ENCODE data around the gene JADE1.
A peak's percentile ranks its signal among the peaks of the same experiment; 100 is the strongest.

The JADE1 gene

GRCh38 chr4:128812442-128813235 is 3.1 kb downstream of the JADE1 start:
- no peak for TF ChIP-seq JUND (IDR thresholded peaks at IDR 0.05; ENCODE audit: low read depth)
- in situ Hi-C loops (cut with HindIII; ENCODE audit: low pct_unique_long_range_greater_than_20kb, low sequenced_read_pairs), result no loop called here
- peak; percentile 7 to 54 for DNase-seq (ENCODE audit: low read depth in 1 of 2, low spot score in 1 of 2)

DNA sequence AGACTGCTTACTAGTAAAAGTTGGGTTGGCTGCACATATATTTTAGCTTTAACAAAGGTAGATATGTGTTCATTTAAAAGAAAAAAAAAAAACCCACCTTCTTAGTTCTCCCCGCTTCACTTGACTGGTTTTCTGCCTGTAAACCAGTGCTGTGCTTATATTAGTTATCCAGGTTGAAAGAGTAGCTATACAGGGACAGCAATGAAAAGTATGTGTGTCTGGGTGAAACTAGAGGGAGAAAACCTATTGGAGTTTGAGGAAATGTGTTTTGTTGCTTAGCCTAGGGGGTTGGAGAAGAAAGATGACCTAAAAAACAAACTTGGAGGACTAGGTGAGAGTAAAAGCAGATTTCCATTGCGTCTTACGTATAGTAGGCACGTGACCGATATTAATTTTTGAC is 4.5 kb downstream of the JADE1 start:
- in situ Hi-C loops (cut with HindIII; ENCODE audit: low pct_unique_long_range_greater_than_20kb, low sequenced_read_pairs), result no loop called here
- TF ChIP-seq JUND (IDR thresholded peaks at IDR 0.05; ENCODE audit: low read depth), result no peak
- no peak for DNase-seq (ENCODE audit: low read depth in 1 of 2, low spot score in 1 of 2)

DNA sequence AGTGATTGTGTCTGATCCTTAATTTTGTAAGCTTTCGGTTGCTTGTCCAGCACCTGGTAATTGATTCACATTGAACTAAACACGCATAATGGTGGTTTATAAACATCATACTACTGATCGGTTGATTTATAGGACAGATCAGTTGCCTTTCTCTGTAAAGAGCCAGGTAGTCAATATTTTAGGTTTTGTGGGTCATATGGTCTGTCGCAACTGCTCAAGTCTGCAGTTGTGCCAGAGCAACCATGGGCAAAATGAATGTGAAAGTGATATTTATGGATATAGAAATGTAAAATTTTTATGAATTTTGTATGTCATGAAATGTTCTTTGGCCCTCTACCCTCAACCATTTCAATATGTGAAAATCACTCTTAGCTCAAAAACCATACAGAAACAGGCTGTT is 8.9 kb downstream of the JADE1 start:
- DNase-seq (ENCODE audit: low read depth in 1 of 2, low spot score in 1 of 2), result no peak
- in situ Hi-C loops (cut with HindIII; ENCODE audit: low pct_unique_long_range_greater_than_20kb, low sequenced_read_pairs), result no loop called here
- no peak for TF ChIP-seq JUND (IDR thresholded peaks at IDR 0.05; ENCODE audit: low read depth)

DNA sequence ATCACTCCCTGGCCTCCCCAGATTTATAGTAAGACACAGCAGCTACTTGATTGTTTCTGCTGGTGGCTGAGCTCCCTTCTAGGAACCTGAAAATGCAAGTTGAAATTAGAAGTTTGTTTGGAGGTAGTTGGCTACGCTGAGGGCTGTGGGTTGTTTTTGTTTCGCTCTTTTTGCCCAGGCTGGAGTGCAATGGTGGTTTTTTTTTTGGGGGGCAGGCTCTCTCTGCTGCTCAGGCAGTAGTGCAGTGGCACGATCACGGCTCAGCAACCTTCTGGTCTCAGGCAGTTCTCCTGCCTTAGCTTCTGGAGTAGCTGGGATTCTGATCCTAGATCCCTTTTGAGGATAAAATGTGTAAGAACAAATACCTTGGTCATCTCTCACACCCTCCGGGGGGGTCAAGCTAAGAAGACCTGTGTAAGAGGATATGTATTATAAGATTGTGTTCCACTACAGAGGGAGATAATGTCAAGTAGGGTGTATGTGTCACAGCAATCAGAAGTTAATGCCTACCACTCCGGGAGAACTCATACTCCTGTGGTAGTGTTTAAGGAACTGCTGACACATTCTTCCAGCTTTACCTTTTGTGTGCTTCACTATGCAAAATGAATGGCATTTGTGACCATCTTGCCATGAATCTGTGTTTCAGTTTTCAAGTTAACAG is 9.7 kb downstream of the JADE1 start:
- no peak for DNase-seq (ENCODE audit: low read depth in 1 of 2, low spot score in 1 of 2)
- TF ChIP-seq JUND (IDR thresholded peaks at IDR 0.05; ENCODE audit: low read depth), result no peak
- in situ Hi-C loops (cut with HindIII; ENCODE audit: low pct_unique_long_range_greater_than_20kb, low sequenced_read_pairs), result no loop called here

GRCh38 chr4:128820671-128821070 is 11.2 kb downstream of the JADE1 start:
- DNase-seq (ENCODE audit: low read depth in 1 of 2, low spot score in 1 of 2), result no peak
- in situ Hi-C loops (cut with HindIII; ENCODE audit: low pct_unique_long_range_greater_than_20kb, low sequenced_read_pairs), result no loop called here
- TF ChIP-seq JUND (IDR thresholded peaks at IDR 0.05; ENCODE audit: low read depth), result no peak

DNA sequence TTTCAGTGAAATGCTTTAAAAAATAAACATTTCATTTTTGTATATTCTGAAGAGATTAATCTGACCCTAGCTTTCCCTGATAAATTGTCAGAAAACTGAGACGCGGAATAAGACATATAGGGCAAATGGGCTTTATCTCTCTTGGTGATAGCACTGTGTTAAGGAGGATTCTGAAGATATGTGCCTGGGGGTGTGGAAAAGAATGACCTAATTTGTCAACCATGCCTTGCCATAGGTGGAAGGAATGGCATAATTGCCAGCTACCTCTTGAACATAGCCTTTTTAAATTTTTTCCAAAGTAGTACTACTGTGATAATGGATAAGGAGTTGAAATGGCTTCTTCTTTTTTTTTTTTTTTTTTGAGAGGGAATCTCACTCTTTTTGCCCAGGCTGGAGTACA is 11.7 kb downstream of the JADE1 start:
- no peak for TF ChIP-seq JUND (IDR thresholded peaks at IDR 0.05; ENCODE audit: low read depth)
- no peak for DNase-seq (ENCODE audit: low read depth in 1 of 2, low spot score in 1 of 2)
- in situ Hi-C loops (cut with HindIII; ENCODE audit: low pct_unique_long_range_greater_than_20kb, low sequenced_read_pairs), result no loop called here

DNA sequence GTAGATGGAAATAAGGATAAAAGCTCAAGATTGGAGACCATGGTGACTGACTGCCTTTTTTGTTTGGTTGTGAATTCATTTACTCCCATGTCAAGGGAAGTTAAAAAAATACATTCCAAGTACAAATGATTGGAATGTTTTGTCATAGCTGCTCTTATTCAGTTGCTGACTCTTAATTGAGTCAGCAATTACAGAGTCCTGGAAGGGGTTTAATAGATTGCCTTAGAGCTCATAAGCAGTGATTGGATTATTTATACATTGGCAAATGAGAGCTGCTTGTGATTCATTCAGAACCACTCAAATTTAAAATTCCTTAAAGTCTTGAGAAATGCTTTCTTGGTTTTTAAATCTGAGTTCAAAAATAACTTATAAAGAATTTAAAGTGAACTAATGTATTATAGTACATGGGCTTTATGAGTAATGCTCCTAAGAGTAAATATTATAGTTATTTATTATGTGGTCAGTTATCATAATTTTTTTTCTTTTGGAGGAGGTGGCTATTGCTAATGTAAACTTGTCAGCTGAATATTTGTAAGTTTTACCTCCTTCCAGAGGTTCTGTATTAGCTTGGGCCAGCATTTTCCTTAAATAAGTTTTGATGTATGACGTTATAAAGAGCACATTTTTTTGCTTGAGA is 13.6 kb downstream of the JADE1 start:
- no peak for TF ChIP-seq JUND (IDR thresholded peaks at IDR 0.05; ENCODE audit: low read depth)
- DNase-seq (ENCODE audit: low read depth in 1 of 2, low spot score in 1 of 2), result no peak
- in situ Hi-C loops (cut with HindIII; ENCODE audit: low pct_unique_long_range_greater_than_20kb, low sequenced_read_pairs), result no loop called here

GRCh38 chr4:128825226-128825625 is 15.7 kb downstream of the JADE1 start:
- TF ChIP-seq JUND (IDR thresholded peaks at IDR 0.05; ENCODE audit: low read depth), result no peak
- no peak for DNase-seq (ENCODE audit: low read depth in 1 of 2, low spot score in 1 of 2)
- in situ Hi-C loops (cut with HindIII; ENCODE audit: low pct_unique_long_range_greater_than_20kb, low sequenced_read_pairs), result no loop called here

DNA sequence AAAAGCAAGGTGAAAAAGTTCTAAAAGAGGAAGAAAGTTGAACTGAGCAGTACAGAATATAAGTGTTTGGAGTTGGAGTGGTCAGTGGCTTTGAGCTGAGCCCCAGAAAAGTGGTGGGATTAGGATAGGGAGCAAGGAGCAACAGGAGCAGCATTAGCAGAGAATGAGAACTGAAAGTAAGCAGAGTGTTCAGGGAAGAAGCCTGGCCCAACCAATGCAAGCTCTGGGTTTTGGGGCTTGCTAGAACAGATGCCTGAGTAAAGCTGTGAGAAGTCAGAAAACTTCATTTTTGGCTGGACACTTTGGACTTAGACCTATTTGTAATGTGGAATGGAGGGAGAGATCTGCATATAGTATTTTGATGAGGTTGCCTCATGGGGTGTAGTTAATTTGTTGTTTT is 17.8 kb downstream of the JADE1 start:
- no peak for TF ChIP-seq JUND (IDR thresholded peaks at IDR 0.05; ENCODE audit: low read depth)
- DNase-seq (ENCODE audit: low read depth in 1 of 2, low spot score in 1 of 2), result no peak
- in situ Hi-C loops (cut with HindIII; ENCODE audit: low pct_unique_long_range_greater_than_20kb, low sequenced_read_pairs), result no loop called here

DNA sequence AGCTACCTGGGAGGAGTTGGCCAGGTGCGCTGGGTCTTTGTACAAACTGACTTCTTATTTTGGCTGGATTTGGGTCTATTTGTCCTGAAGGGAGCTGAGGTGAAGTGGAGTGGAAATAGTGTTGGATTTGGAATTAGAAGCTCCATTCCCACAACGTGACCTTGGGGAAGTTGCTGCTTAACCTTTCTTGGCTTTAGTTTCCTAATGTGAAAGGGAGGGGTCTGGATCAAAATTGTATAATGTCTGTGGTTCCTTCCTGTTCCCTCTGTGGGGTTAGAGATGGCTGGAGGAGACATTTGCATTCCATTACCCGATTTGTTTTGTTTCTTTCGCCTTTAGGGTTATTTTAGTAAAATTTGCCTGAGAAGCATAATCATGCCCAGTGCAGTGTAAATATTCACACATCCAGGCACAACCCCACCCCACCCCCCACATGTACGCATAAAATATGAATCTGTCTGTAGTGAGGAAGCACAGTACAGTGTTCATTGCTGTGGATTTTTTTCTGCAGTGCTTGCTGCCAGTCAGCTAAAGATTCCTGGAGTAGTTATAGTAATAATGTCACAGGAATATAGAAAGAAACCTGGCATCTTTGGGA is 21.5 kb downstream of the JADE1 start:
- TF ChIP-seq JUND (IDR thresholded peaks at IDR 0.05; ENCODE audit: low read depth), result no peak
- no peak for DNase-seq (ENCODE audit: low read depth in 1 of 2, low spot score in 1 of 2)
- in situ Hi-C loops (cut with HindIII; ENCODE audit: low pct_unique_long_range_greater_than_20kb, low sequenced_read_pairs), result no loop called here

GRCh38 chr4:128831531-128832242 is 22.2 kb downstream of the JADE1 start:
- TF ChIP-seq JUND (IDR thresholded peaks at IDR 0.05; ENCODE audit: low read depth), result no peak
- no peak for DNase-seq (ENCODE audit: low read depth in 1 of 2, low spot score in 1 of 2)
- in situ Hi-C loops (cut with HindIII; ENCODE audit: low pct_unique_long_range_greater_than_20kb, low sequenced_read_pairs), result no loop called here

- no peak for TF ChIP-seq JUND (IDR thresholded peaks at IDR 0.05; ENCODE audit: low read depth)
- no peak for DNase-seq (ENCODE audit: low read depth in 1 of 2, low spot score in 1 of 2)
- in situ Hi-C loops (cut with HindIII; ENCODE audit: low pct_unique_long_range_greater_than_20kb, low sequenced_read_pairs), result no loop called here
Measured at GRCh38 chr4:128832243-128832625, 22.7 kb downstream of the JADE1 start.
